ENCODE results near the gene APOL2.

GRCh38 chr22:36259615-36260300 is 20.4 kb upstream of the APOL2 start:
- TF ChIP-seq, protein P1, sequence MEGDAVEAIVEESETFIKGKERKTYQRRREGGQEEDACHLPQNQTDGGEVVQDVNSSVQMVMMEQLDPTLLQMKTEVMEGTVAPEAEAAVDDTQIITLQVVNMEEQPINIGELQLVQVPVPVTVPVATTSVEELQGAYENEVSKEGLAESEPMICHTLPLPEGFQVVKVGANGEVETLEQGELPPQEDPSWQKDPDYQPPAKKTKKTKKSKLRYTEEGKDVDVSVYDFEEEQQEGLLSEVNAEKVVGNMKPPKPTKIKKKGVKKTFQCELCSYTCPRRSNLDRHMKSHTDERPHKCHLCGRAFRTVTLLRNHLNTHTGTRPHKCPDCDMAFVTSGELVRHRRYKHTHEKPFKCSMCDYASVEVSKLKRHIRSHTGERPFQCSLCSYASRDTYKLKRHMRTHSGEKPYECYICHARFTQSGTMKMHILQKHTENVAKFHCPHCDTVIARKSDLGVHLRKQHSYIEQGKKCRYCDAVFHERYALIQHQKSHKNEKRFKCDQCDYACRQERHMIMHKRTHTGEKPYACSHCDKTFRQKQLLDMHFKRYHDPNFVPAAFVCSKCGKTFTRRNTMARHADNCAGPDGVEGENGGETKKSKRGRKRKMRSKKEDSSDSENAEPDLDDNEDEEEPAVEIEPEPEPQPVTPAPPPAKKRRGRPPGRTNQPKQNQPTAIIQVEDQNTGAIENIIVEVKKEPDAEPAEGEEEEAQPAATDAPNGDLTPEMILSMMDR (IDR thresholded peaks at IDR 0.05), result no peak
- no peak for TF ChIP-seq POLR2A (IDR thresholded peaks at IDR 0.05)

Data from esophagus squamous epithelium (tissue), 4 donors.